Rectal smooth muscle tissue (tissue), 1 donor: Measurements from ENCODE around the gene RGS12.

ENCODE experiments used
- H3K27ac ChIP-seq: one replicate; pipeline ENCODE4 v1.7.0; 2013; ENCODE audit warnings: low read depth, low read length, inconsistent platforms
- H3K27me3 ChIP-seq: one replicate; pipeline ENCODE4 v1.7.0; 2013; ENCODE audit warnings: low read length; ENCODE audit not compliant: control insufficient read depth, insufficient read depth
- H3K36me3 ChIP-seq: one replicate; pipeline ENCODE4 v1.7.0; 2013; ENCODE audit warnings: low read length; ENCODE audit not compliant: control insufficient read depth, insufficient read depth
- H3K4me1 ChIP-seq: one replicate; pipeline ENCODE4 v1.7.0; 2013; ENCODE audit warnings: low read length; ENCODE audit not compliant: control insufficient read depth, insufficient read depth
- H3K4me3 ChIP-seq: one replicate; pipeline ENCODE4 v1.7.0; 2013; ENCODE audit warnings: low read length
- H3K9ac ChIP-seq: one replicate; pipeline ENCODE4 v1.7.0; 2013; ENCODE audit warnings: low read length

Gene RGS12

DNA sequence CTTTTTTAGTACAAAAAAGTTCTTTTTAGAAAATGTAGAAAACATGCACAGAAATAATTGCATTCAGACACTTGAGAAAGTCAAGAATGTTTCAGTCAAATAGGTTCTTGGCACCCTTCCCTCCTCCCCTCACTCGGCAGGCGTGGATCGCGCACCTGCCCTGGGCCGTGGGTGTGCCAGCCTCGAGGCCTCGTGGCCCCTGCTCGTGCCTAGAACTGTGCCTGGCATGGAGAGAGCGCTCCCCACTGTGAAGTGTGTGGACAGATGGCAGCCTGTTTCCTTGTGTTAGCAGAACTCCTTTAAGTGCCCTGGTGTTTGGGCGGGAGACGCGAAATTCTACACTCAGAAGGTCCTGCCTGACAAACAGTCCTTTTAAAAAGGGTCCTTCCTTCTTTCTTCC, 14.7 kb downstream of the RGS12 start:
- Histone ChIP-seq H3K27ac (no peak overlapping the region), H3K4me1 (peaks cover 8% of the 10 kb centered on the region), H3K27me3 (no peaks in the 10 kb centered on the region), H3K4me3 (no peak overlapping the region), H3K36me3 (no peaks in the 10 kb centered on the region), H3K9ac (no peak overlapping the region)

DNA sequence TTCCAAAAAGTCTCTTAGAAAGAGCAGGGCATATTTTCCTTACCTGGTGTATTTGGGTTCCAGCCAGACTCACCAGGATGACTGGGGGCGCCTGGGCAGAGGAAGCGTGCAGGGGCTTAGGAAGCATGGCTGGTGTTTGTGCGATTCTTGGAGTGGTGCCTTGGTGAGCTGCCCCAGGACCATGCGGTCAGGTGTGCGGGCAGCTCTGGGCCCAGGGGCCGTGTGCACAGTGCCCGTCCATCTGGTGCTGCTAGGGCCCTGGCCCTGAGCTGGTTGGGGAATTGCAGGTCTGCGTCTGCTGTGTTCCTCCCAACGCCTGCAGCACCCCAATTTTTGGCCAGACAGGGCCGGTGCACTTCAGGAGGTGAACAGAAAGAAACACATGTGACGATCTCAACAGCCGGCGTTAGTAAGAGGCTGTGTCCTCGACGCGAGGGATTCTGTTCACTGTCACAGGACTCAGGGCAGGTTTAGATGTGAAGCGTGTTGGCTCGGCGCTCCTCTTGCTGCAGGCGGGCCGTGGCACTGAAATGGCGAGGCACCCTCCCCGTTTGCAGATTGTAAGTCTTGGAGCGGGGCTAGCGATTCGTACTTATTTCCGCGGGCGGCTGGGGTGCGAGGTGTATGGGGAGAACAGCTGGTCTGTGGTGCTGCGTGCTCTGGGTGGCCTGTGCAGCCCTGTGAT, 15.2 kb downstream of the RGS12 start:
- H3K9ac ChIP-seq: no peak overlapping the region
- H3K27me3 ChIP-seq: no peaks in the 10 kb centered on the region
- H3K36me3 ChIP-seq: no peaks in the 10 kb centered on the region
- no peak overlapping the region for H3K27ac ChIP-seq
- H3K4me3 ChIP-seq: no peak overlapping the region
- H3K4me1 ChIP-seq: peaks cover 8% of the 10 kb centered on the region

DNA sequence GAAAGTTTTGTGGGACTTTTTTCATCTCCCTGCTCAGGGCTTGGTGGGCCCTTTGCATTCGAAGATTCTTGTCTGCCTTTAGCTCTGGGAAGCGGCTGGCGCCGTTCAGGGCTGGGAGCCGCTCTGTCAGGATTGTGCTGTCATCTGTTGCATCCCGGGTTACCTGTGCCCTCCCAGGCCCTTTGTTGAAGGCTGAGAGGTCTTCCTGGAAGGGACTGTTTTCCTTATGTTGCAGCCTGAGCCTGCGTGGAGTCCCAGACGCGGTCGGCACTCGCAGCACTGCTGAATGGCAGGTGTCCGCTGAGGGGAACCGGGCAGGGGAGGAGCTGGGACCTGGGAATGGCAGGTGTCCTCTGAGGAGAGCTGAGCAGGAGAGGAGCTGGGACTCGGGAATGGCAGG, 15.9 kb downstream of the RGS12 start:
- H3K4me1 ChIP-seq: peaks cover 8% of the 10 kb centered on the region
- H3K27ac ChIP-seq: no peak overlapping the region
- no peaks in the 10 kb centered on the region for H3K27me3 ChIP-seq
- H3K36me3 ChIP-seq: no peaks in the 10 kb centered on the region
- no peak overlapping the region for H3K4me3 ChIP-seq
- H3K9ac ChIP-seq: no peak overlapping the region

DNA sequence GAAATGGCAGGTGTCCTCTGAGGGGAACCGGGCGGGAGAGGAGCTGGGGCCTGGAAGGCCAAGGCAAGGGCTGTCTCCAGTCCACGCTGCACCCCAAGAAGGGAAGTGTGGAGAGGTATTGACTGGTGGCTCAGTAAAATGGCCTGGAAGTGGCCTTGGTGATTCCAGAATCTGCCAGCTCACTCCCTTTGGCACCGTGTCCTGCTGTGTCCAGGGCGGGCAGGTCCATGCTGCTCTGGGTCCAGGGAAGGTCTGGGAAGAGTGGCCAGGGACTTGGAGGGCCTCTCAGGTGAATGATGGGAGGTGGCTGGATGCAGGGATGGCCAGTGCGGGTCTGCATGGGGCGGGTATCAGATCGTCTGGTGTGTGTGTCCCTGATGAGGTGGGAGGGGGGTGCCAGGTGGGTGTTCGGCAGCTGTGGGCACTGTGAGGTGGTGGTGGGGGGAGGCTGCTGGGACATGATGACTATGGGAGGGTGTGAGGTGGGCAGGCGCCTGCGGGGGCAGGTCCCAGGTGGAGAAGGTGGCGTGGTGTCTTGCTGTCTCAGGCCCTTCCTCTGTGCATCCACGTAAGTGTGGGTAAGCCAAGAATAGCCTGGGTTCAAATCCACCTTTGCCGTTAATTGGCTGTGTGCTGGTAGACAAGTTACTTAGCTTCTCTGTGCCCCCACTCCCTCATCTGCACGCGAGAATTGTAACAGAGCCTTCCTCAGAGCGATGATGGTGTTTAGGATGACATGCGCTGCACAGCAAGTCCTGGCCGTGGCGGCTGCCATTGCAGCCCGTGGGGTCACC, 17.7 kb downstream of the RGS12 start:
- H3K4me1 ChIP-seq: no peaks in the 10 kb centered on the region
- H3K4me3 ChIP-seq: no peak overlapping the region
- H3K27ac ChIP-seq: no peak overlapping the region
- H3K36me3 ChIP-seq: no peaks in the 10 kb centered on the region
- H3K9ac ChIP-seq: no peak overlapping the region
- H3K27me3 ChIP-seq: no peaks in the 10 kb centered on the region

DNA sequence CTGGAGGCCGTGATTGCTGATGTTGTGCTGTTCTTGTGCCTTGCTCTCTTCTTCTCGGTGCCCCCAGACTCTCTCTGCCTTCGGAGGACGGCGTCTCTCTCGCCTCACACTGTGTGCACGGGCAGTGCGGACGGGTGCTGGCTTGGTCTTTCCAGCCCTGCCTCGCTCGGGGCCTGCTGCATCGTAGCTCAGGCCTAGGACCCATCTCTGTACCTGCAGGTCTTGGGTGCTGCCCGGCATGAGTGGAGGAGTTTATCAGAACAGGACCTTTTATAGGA, 18.2 kb downstream of the RGS12 start:
- H3K9ac ChIP-seq: no peak overlapping the region
- no peaks in the 10 kb centered on the region for H3K27me3 ChIP-seq
- no peaks in the 10 kb centered on the region for H3K36me3 ChIP-seq
- H3K4me1 ChIP-seq: no peaks in the 10 kb centered on the region
- no peak overlapping the region for H3K4me3 ChIP-seq
- no peak overlapping the region for H3K27ac ChIP-seq

DNA sequence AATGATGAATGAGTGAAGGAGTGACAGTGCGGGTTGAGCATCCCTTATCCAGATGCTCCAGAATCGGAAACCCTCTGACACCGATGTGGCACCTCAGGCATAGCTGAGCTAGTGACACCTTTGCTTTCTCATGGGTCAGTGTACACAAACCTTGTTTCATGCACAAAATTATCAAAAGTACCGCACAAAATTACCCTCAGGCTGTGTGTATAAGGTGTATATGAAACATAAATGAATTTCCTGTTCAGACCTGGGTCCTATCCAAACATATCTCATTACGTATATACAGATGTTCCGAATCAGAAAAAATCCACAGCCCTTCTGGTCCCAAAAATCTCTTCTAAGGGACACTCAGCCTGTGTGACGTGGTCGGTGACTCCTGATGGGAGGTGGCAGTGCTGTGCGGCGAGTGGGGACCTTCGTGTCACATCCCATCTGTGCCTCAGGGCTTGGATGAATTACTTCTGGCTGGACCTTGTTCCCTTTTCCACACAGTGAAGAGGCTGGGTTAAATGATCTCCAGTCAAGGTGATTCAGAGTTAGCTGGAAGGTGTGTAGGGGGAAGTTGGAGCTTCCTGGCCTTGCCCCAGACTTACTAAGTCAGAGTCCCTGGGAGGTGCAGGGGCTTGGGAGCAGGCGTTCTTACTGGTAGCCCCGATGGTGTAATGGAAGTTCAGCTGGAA, 18.8 kb downstream of the RGS12 start:
- Histone ChIP-seq H3K36me3 (no peaks in the 10 kb centered on the region), H3K4me3 (no peak overlapping the region), H3K9ac (no peak overlapping the region), H3K4me1 (no peaks in the 10 kb centered on the region), H3K27ac (no peak overlapping the region), H3K27me3 (no peaks in the 10 kb centered on the region)

DNA sequence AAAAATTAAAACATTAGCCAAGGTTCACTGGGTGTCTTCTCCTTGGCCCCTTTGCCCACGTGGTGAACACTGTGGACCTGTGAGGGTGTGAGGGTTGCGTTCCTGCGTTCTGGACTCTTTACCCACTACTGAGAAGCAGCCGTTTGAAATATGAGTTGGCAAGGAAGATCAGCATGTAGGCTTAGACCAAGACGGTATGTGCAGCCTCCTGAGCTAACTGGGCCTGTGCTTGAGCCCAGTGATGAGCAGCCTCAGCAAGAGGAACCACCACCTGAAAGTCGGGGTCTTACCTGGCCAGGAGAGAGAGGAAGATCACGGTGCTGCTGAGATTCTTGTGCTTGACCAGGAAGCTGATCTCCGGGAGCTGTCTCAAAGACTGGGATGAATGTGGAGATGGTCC, 19.5 kb downstream of the RGS12 start:
- H3K27me3 ChIP-seq: no peaks in the 10 kb centered on the region
- H3K27ac ChIP-seq: no peak overlapping the region
- H3K9ac ChIP-seq: no peak overlapping the region
- no peaks in the 10 kb centered on the region for H3K36me3 ChIP-seq
- no peaks in the 10 kb centered on the region for H3K4me1 ChIP-seq
- no peak overlapping the region for H3K4me3 ChIP-seq

DNA sequence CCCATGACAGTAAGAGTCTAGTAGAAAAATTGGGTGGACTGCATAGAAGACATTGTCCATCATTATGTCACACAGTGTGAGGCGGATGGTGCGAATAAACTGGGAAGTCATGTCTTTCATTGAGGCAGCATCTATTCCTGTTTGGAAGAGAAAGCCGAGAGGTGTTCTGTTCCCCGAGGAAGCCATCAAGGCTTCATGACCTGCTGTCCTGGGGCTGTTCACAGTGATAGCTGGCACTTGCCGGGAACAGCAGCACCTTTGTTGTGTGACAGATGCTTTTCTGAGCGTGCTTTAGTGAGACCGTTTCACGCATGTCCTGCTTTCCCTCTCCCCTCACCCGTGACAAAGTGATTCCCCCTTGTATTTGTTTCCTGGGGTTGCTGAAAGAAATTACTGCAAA, 20.3 kb downstream of the RGS12 start:
- Histone ChIP-seq H3K27me3 (no peaks in the 10 kb centered on the region), H3K27ac (no peak overlapping the region), H3K36me3 (no peaks in the 10 kb centered on the region), H3K4me1 (no peaks in the 10 kb centered on the region), H3K9ac (no peak overlapping the region), H3K4me3 (no peak overlapping the region)

DNA sequence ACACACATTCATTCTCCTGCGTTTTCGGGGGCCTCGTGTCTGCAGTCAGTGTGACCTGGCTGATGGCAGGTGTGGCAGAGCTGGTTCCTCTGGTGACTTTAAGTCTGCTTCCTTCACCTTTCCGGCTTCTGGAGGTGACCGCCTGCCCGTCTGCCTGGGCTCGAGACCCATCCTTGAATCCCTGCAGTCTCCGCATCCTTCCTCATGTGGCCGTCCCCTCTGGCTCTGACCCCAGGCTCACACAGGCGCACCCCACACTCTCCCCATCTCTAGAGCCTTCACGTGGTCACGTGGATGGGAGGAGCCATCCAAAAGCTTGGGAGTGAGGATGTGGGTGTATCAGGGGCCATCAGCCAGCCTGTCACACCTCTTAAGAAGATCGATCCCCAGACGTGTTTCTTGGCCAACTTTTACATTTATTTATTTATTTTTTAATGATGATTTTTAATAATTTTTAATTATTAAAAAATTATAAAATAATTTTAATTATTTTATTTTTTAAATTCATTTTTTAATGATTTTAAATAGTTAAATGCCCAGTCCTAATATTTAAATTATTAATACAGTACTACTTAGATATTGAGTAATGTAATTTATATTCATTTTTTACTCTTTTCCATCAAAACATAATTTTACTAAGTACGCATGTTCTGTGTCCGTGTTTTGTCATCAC, 20.9 kb downstream of the RGS12 start:
- Histone ChIP-seq H3K27me3 (no peaks in the 10 kb centered on the region), H3K27ac (no peak overlapping the region), H3K9ac (no peak overlapping the region), H3K4me3 (no peak overlapping the region), H3K36me3 (no peaks in the 10 kb centered on the region), H3K4me1 (no peaks in the 10 kb centered on the region)

DNA sequence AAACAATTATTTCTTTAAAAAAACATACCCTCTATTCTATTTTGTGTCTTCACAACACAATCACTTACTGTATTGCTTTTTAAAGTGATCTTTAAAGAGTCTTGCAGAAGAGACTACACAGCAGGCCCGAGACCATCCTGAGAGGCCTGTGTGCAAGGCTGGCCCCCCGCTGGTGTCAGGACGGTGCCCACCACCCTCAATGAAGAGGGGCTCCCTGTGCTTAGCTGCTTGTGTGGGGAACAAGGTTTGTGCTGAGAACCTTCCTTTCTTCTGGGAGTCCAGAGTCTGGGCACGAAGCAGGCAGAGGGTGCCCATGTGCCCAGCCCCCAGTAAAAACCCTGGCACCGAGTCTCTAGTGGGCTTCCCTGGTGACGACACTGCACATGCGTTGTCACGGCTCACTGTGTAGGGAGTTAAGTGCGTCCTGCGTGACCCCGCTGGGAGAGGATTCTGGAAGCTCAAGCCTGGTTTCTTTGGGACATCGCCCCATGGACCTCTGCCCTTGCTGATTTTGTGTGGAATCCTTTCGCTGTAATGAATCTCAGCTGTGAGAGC, 22.0 kb downstream of the RGS12 start:
- no peaks in the 10 kb centered on the region for H3K36me3 ChIP-seq
- no peaks in the 10 kb centered on the region for H3K4me1 ChIP-seq
- no peaks in the 10 kb centered on the region for H3K27me3 ChIP-seq
- no peak overlapping the region for H3K4me3 ChIP-seq
- no peak overlapping the region for H3K9ac ChIP-seq
- no peak overlapping the region for H3K27ac ChIP-seq

DNA sequence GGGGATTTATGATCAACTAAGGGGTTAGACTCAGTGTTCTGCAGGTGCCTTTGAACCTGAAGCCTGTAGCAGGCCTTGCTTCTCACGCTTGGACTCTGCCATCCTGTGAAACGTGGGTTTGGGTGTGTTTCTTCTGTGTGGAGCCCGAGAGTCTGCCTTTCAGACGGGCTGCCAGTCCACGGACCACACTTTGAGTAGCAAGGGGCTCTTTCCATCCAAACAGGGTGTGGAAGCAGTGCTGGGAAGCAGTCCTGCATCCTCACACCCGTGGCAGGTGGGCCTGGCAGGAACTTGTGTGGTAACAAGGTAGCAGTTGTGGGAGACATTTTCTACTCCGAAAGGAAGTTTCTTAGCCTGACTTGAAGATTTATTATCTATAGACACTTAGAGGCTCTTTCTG, 22.7 kb downstream of the RGS12 start:
- Histone ChIP-seq H3K4me1 (no peaks in the 10 kb centered on the region), H3K36me3 (no peaks in the 10 kb centered on the region), H3K27ac (no peak overlapping the region), H3K9ac (no peak overlapping the region), H3K4me3 (no peak overlapping the region), H3K27me3 (no peaks in the 10 kb centered on the region)

DNA sequence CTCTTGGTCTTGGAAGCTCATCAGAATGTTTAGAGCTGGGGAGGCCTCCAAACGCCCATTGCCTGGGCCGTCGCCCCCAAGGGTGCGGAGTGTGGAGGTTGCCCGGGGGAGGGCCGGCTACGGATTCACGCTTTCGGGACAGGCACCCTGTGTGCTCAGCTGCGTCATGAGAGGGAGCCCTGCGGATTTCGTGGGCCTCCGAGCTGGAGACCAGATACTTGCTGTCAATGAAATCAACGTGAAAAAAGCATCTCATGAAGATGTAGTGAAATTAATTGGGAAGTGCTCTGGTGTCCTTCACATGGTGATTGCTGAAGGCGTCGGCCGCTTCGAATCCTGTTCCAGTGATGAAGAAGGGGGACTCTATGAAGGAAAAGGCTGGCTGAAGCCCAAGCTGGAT, 23.3 kb downstream of the RGS12 start:
- Histone ChIP-seq H3K27ac (no peak overlapping the region), H3K4me1 (no peaks in the 10 kb centered on the region), H3K4me3 (no peak overlapping the region), H3K36me3 (no peaks in the 10 kb centered on the region), H3K27me3 (no peaks in the 10 kb centered on the region), H3K9ac (no peak overlapping the region)
